Kidney (tissue), 14 donors: ENCODE results near the gene KCNQ5. TPM values are rescaled to one million over a fixed set of nuclear protein-coding genes. Genes with fewer than 3 reads are reported as not detected.

Source experiments
- DNase-seq, 5 donors: peaks; one replicate each; pipeline ENCODE4 v3.0.0-alpha.2; 2013 to 2020
- FAIRE-seq: peaks from 2 replicates; lab custom pipeline; 2012; peaks lifted over from hg19 to GRCh38; lab: Jason Lieb, UNC
- H3K27ac ChIP-seq, 2 donors: one replicate each; pipeline ENCODE4 v1.7.0; 2013; ENCODE audit warnings: low read depth in 2 of 2, low read length in 2 of 2, inconsistent platforms in 1 of 2
- H3K27me3 ChIP-seq: one replicate; pipeline ENCODE4 v1.7.1; 2013; ENCODE audit warnings: low read length, inconsistent platforms; ENCODE audit not compliant: control insufficient read depth, insufficient read depth
- H3K36me3 ChIP-seq, 3 donors: one replicate each; pipeline versions ENCODE4 v1.7.0 to v1.7.1; 2013; ENCODE audit warnings: low read length in 3 of 3, control low read depth in 1 of 3, inconsistent platforms in 1 of 3; ENCODE audit not compliant: insufficient read depth in 3 of 3, control insufficient read depth in 2 of 3
- H3K4me1 ChIP-seq, 3 donors: one replicate each; pipeline versions ENCODE4 v1.7.0 to v1.7.1; 2013; ENCODE audit warnings: low read length in 3 of 3, inconsistent platforms in 1 of 3, low read depth in 1 of 3; ENCODE audit not compliant: control insufficient read depth in 2 of 3, insufficient read depth in 2 of 3
- H3K4me3 ChIP-seq, 3 donors: one replicate each; pipeline versions ENCODE4 v1.7.0 to v1.8.1; 2013; ENCODE audit warnings: low read length in 3 of 3, control low read depth in 1 of 3, inconsistent platforms in 1 of 3
- H3K9ac ChIP-seq, 3 donors: one replicate each; pipeline versions ENCODE4 v1.7.0 to v1.7.1; 2013; ENCODE audit warnings: low read length in 3 of 3, control low read depth in 1 of 3, inconsistent platforms in 1 of 3
- H3K9me3 ChIP-seq, 3 donors: one replicate each; pipeline versions ENCODE4 v1.7.0 to v1.7.1; 2013; ENCODE audit warnings: low read length in 3 of 3, control low read depth in 1 of 3, inconsistent platforms in 1 of 3; ENCODE audit not compliant: control insufficient read depth in 2 of 3, insufficient read depth in 1 of 3
- CTCF ChIP-seq: IDR thresholded peaks from 3 replicates; pipeline ENCODE4 v1.5.1; 2012; ENCODE audit warnings: mild to moderate bottlenecking, moderate library complexity, borderline replicate concordance; ENCODE audit not compliant: insufficient read depth; ENCODE audit errors: extremely low read depth
- intact Hi-C: fragments of 100-400 bp; cut with DNase I; formaldehyde crosslinking; loops from one replicate; pipeline ENCODE4 v1.11.1; 2022
- polyA plus RNA-seq: library from polyadenylated mRNA; stranded (reverse); fragments of 350-450 nt; fragmentation: Illumina TruSeq; extraction: RNeasy Lipid Tissue Mini Kit (QIAGEN cat#74804); gene quantifications from one replicate; pipeline ENCODE4 v1.2.3, GENCODE V29; 2014; ENCODE audit warnings: low read depth, low replicate concordance; ENCODE audit not compliant: insufficient read depth
- total RNA-seq: library from RNA; stranded (reverse); fragmentation: NEBNext Ultra II Directional; extraction: Animal tissue kit (Norgen Biotek cat#: 25700); gene quantifications from one replicate; pipeline ENCODE4 v1.2.1, GENCODE V29; 2021
- donor health status: control.
- donor health status: control.
- donor health status: control.
- donor health status: control.
- donor health status: control.
- donor health status: DM: yes; HTN: yes; CAD: no.
- donor health status: Normal renal cell carcinoma (clear cell type).

Gene KCNQ5
- total and polyA plus RNA-seq, 2 donors from 2014 or later, result 0.50 TPM; not detected in 1

DNA sequence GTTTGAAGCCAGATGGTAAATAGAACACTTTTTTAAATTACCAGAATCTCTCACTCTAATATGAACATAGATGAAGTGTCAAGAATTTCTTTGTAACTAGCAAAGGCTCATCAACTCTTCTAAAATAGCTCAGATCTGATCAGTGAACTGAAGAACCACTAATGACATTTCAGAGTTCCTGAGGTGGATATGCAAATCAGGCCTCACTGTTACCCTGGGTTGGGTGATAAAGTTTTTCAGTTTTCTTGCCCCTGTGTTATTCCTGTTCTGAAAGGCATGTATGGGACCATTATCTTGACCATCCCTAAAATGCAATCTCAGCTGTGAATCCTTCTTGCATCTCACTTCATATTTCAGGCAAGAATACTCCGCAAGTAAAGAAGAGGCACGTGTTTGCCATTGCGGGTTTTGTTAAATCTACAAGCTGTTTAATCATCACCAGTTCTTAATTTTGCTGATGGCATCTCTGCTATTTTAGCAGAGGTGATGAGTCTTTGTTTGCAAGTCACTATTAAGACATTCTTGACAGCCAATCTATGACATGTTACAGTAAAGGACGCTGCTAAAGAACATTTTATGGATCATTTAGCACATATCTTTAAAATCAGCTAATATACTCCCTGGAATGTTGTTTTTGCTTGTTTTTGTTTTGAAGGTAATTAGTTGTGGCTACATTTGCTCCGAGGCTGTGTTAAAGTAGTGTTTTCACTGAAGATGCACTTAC, 555.5 kb downstream of the KCNQ5 start:
- FAIRE-seq (no peak), DNase-seq (no peak)
- H3K4me3 ChIP-seq, result no peak overlapping the region
- H3K9me3 ChIP-seq, result no peaks in the 10 kb centered on the region
- H3K9ac ChIP-seq, result no peak overlapping the region
- H3K27me3 ChIP-seq, result no peaks in the 10 kb centered on the region
- H3K27ac ChIP-seq, result no peak overlapping the region
- no peak for TF ChIP-seq CTCF
- no peaks in the 10 kb centered on the region for H3K36me3 ChIP-seq
- intact Hi-C loops, result no loop called here
- H3K4me1 ChIP-seq, result peaks cover 0 to 2% (median 0%) of the 10 kb centered on the region in 3 donors

- no peaks in the 10 kb centered on the region for H3K36me3 ChIP-seq
- intact Hi-C loops, result loop anchor here (10.0 kb wide), 1 partner anchor 765 kb away; no protein-coding TSS in a partner anchor
- no peak for DNase-seq
- H3K9me3 ChIP-seq, result no peaks in the 10 kb centered on the region
- no peak overlapping the region for H3K9ac ChIP-seq
- H3K27ac ChIP-seq, result no peak overlapping the region
- no peak overlapping the region for H3K4me3 ChIP-seq
- no peak for TF ChIP-seq CTCF
- no peaks in the 10 kb centered on the region for H3K27me3 ChIP-seq
- FAIRE-seq, result no peak
- H3K4me1 ChIP-seq, result peaks cover 0 to 2% (median 0%) of the 10 kb centered on the region in 3 donors
Observed at GRCh38 chr6:73180076-73180738, 558.3 kb downstream of the KCNQ5 start.

- FAIRE-seq, result peak; percentile 72
- Histone ChIP-seq H3K27ac (no peak overlapping the region), H3K36me3 (no peaks in the 10 kb centered on the region), H3K9me3 (no peaks in the 10 kb centered on the region), H3K27me3 (no peaks in the 10 kb centered on the region), H3K4me3 (peak overlapping the region in 2 of 3 donors; percentile 50 to 62), H3K9ac (peak overlapping the region in 1 of 3 donors; percentile 15), H3K4me1 (peaks cover 0 to 2% (median 0%) of the 10 kb centered on the region in 3 donors)
- intact Hi-C loops, result loop anchor here (10.0 kb wide), 1 partner anchor 766 kb away; no protein-coding TSS in a partner anchor
- peak; percentile 68 for TF ChIP-seq CTCF
- DNase-seq, result peak in 4 of 5 donors; percentile 43 to 70 (median 56)
Observed at GRCh38 chr6:73180763-73181619, 559.1 kb downstream of the KCNQ5 start.
